ENCODE data around the gene PRDM8.

GRCh38 chr4:80184825-80185756 lies 12.2 kb upstream of the PRDM8 start:
- TF ChIP-seq POLR2A (IDR thresholded peaks at IDR 0.05; ENCODE audit: low read depth, low read length) (no peak), POLR2AphosphoS5 (IDR thresholded peaks at IDR 0.05; ENCODE audit: low read depth, low read length) (no peak), TAF1 (IDR thresholded peaks at IDR 0.05; ENCODE audit: low read depth, low read length) (no peak), SPI1 (IDR thresholded peaks at IDR 0.05; ENCODE audit: low read depth, low read length) (no peak), PAX5 (IDR thresholded peaks at IDR 0.05; ENCODE audit: insufficient read depth, low read length, severe bottlenecking) (no peak)
